Measurements from ENCODE around the gene SMTNL1. TPM values are rescaled to one million over a fixed set of nuclear protein-coding genes. Genes with fewer than 3 reads are reported as not detected.

The SMTNL1 gene
- total RNA-seq, 1 donor from 2014 or later: not detected

DNA sequence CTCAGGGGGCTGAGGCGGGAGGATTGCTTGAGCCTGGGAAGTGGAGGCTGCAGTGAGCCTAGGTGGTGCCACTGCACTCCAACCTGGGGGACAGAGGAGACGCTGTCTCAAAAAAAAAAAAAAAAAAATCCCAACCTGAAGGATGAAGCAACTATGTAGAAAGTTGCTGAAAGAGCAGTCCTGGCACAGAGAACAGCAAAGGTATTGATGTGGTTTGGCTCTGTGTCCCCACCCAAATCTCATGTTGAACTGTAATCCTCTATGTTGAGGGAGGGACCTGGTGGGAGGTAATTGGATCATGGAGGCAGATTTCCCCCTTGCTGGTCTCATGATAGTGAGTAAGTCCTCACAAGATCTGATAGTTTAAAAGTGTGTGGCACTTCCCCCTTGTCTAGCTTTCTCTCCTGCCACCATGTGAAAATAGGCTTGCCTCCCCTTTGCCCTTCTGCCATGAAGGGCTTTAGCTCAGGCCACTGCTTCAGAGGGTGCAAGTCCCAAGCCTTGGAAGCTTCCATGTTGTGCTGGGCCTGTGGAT, 49.4 kb downstream of the SMTNL1 start:
- intact Hi-C loops (cut with micrococcal nuclease): no loop called here

DNA sequence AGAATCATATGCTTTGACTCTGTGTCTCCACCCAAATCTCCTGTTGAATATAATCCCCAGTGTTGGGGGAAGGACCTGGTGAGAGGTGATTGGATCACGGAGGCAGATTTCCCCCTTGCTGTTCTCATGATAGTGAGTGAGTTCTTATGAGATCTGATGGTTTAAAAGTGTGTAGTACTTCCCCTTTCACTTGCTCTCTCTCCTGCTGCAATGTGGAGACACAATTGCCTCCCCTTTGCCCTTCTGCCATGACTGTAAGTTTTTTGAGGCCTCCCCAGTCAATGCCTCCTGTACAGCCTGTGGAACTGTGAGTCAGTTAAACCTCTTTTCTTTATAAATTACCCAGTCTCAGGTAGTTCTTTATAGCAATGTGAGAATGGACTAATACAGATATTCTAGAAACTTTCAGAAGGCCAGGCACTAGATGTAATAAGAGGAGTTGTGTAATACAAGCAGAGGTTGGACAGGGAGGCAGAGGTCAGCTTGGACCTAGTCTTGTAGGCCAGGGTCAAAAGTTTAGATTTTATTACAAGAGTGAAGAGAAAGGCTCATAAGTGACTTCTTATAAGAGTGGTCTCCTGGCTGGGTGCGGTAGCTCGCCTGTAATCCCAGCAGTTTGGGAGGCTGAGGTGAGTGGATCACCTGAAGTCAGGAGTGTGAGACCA, 50.8 kb downstream of the SMTNL1 start:
- intact Hi-C loops (cut with micrococcal nuclease): no loop called here

DNA sequence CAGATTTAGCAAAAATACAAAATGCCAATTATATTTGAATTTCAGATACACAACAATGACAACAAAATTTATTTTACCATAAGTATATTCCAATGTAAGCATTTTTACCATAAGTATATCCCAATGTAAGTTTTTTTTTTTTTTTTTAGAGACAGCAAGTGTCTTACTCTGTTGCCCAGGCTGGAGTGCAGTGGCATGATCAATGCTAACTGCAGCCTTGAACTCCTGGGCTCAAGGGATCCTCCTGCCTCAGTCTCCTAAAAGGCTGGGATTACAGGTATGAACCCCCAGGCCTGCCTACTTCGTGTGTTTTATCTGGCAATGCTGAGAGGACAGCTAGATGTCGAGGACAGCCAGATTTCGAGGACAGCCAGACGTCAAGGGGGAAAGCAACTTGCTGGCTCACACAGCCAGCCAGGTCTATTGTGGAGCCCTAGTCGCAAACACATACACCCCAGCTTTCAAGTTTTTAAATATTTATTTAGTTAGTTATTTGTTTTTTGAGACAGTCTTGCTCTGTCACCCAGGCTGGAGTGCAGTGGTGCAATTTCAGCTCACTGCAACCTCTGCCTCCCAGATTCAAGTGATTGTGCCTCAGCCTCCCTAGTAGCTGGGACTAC, 59.0 kb downstream of the SMTNL1 start:
- intact Hi-C loops (cut with micrococcal nuclease): no loop called here

DNA sequence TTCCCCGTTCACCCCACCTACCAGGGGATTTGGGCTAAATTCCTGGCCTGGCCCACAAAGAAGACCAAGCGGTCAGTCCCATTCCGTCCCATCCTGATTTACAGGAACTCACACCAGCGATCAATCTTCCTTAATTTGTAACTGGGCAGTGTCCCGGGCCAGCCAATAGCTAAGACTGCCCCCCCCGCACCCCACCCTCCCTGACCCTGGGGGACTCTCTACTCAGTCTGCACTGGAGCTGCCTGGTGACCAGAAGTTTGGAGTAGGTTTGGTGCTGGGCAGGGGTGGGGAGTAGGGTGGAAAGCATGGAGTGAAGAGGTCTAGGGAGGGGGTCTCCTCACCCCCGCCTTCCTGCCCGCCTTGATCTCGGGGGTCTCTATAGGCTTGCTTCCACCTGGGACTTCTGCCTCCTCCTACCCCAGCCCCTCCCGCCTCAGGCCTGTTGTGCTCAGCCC, 60.1 kb downstream of the SMTNL1 start, which contains the start of gene SERPING1:
Gene SERPING1, plus strand, starts transcription at position 225 of the 455 bp plus-strand sequence. CDS start 586 bp downstream, outside the sequence.
- intact Hi-C loops (cut with micrococcal nuclease): no loop called here

DNA sequence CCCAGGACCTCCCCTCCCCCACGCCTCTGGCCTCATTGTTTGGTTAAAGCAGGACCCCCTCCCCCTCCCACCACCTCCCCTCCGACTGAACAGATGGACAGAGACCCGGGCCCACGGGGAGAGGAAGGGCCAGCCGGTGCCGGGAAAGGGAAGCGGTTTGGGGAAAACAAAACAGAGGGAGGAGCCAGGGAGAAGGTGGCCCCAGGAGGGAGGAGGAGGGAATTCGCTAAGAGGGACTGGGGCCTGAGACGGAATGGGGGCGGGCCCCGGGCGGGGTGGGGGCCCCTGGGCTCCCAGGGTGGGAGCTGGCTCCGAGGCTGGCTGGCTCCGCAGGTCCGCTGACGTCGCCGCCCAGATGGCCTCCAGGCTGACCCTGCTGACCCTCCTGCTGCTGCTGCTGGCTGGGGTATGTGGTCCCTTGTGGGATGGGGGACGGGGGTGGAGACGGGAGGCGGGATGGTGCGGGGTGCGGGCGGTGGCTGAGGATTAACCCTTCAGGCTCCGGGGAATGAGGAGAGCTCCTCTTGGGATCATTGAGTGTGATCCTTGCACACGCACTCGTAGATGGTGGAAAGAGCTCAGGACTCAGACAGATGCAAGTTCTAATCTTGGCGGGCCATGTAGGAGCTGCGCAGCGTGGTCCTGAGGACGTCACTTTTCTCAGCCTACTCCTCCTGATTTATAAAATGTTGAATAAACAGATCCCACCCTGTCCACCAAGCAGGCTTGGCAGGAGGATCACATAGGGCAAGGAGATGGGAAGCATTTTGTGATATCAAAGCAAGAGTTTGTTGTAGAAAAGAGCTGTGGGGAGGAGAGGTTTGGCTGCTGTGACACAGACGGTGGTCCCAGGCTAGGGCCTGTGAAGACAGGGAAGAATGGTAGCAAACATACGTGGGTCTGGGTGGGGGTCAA, 60.8 kb downstream of the SMTNL1 start:
- intact Hi-C loops (cut with micrococcal nuclease): no loop called here

DNA sequence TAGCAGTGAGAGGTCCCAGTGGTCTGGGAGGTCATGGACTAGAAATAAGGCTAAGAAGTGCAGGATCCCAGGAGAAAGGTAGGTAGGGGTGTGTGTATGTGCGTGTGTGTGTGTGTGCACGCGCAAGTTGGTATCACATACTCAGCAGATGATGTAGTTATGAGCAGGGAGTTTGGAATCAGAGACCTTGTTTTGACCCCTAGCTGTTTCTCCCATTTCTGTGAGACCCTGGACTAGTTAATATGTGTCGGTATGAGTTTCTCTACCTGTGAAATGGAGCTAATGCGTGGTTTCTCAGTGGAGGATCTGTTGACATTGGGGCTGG, 61.4 kb downstream of the SMTNL1 start:
- intact Hi-C loops (cut with micrococcal nuclease): no loop called here

DNA sequence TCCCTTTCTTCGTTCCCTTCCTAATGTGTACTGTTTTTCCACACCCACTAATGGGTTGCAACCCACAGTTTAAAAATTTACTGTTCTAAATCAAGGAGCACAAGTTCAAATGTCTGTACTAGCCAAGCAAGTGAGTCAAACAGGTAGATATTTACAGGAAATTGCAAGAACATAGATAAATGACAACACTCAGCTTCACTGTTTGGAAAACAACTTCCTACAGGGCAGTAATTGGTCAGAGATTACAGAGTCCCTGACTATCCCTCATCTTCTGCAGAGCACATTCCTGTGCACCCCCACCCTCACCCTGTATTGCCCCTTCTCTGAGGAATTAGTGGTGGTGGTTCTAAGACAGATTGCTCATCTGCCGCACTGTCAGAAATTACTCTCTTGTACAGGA, 62.0 kb downstream of the SMTNL1 start:
- intact Hi-C loops (cut with micrococcal nuclease): no loop called here

Other genes with a start within 250 kb of the SMTNL1 start
- gene TNKS1BP1, start 212.6 kb upstream of the SMTNL1 start, total RNA-seq: 12.4 and 14.1 TPM in 2 replicates
- gene SSRP1, start 201.7 kb upstream of the SMTNL1 start, total RNA-seq: 152 TPM in 2 replicates
- gene P2RX3, start 199.2 kb upstream of the SMTNL1 start, total RNA-seq: not detected in 2 replicates
- gene PRG3, start 156.4 kb upstream of the SMTNL1 start, total RNA-seq: not detected in 2 replicates
- not detected in 2 replicates for gene PRG2, start 146.9 kb upstream of the SMTNL1 start, total RNA-seq
- 52.6 and 54.2 TPM in 2 replicates for gene SLC43A3, start 110.5 kb upstream of the SMTNL1 start, total RNA-seq
- gene RTN4RL2, start 77.1 kb upstream of the SMTNL1 start, total RNA-seq: 0.12 and 0.34 TPM in 2 replicates
- 12.9 and 14.1 TPM in 2 replicates for gene SLC43A1, start 21.9 kb upstream of the SMTNL1 start, total RNA-seq
- 54.1 and 60.8 TPM in 2 replicates for gene TIMM10, start 6.8 kb upstream of the SMTNL1 start, total RNA-seq
- 270 and 272 TPM in 2 replicates for gene UBE2L6, start 30.1 kb downstream of the SMTNL1 start, total RNA-seq
- gene SERPING1, start 60.1 kb downstream of the SMTNL1 start, total RNA-seq: 0.22 and 0.93 TPM in 2 replicates
- gene YPEL4, start 112.3 kb downstream of the SMTNL1 start, total RNA-seq: 0.44 and 0.78 TPM in 2 replicates
- 19.5 and 19.9 TPM in 2 replicates for gene CLP1, start 120.2 kb downstream of the SMTNL1 start, total RNA-seq
- 84.0 and 84.4 TPM in 2 replicates for gene ZDHHC5, start 130.5 kb downstream of the SMTNL1 start, total RNA-seq
- 14.3 and 15.7 TPM in 2 replicates for gene MED19, start 174.6 kb downstream of the SMTNL1 start, total RNA-seq
- gene TMX2, start 175.0 kb downstream of the SMTNL1 start, total RNA-seq: 76.5 and 79.2 TPM in 2 replicates
- gene SELENOH, start 203.9 kb downstream of the SMTNL1 start, total RNA-seq: 160 and 175 TPM in 2 replicates
- gene BTBD18, start 214.2 kb downstream of the SMTNL1 start, total RNA-seq: not detected in 2 replicates
- 10.1 TPM in 2 replicates for gene CTNND1, start 224.2 kb downstream of the SMTNL1 start, total RNA-seq